GM04503 (cell line): Measurements from ENCODE around the gene PRSS16.
"Not testable (repeated sequence)": the region's sequence is repeated elsewhere in the genome, so short reads cannot be mapped to it uniquely, and the experiment has no call there.

ENCODE experiments used
- DNase-seq: peaks from one replicate; pipeline ENCODE4 v3.0.0-alpha.2; 2012; ENCODE audit warnings: low read depth

PRSS16 gene

DNA sequence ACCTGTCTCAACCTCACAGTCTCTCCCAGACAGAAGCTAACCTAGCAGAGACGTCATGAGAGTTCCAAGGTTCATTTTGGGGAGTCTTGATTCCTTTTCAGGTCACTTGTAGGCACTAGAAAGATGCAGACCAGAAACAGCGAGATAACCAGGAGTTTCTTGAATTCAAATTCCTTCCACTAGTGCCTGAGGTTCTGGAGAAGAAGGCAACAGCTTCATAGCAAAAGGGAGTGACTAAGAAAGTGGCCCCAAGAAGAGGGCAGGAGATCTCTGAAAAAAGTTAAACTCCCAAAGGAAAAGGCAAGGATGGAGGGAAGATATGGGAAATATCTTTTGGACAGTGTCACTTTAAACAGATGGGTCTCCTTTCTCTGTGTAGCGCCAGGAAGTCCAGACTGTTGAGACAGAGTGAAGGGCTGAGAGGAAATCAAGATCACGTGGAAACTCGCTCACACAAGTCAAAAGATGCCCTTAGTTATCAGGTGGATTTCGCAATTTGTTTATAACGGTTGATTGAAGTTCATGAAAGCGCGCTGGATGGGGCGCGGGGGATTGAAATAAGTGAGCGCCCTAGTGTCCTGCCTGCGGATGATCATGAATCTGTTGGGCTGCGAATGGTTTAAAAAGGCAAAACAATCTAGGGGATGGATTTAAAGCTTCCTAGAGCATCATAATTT, 4.8 kb upstream of the PRSS16 start:
- DNase-seq: no peak

DNA sequence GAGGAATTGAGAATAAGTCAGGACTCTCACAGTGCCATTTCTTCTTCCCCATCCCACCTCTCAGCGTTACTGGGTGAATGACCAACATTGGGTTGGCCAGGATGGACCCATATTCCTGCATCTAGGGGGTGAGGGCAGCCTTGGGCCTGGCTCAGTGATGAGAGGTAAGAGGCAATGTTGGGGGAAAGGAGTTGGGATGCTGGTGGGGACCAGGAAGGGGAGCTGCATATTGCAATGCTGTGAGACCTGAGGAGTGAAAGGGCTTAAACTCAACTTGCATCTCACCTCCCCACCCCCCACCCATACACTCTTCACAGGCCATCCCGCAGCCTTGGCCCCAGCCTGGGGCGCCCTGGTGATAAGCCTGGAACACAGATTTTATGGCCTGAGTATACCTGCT, 1.3 kb downstream of the PRSS16 start:
- no peak for DNase-seq

DNA sequence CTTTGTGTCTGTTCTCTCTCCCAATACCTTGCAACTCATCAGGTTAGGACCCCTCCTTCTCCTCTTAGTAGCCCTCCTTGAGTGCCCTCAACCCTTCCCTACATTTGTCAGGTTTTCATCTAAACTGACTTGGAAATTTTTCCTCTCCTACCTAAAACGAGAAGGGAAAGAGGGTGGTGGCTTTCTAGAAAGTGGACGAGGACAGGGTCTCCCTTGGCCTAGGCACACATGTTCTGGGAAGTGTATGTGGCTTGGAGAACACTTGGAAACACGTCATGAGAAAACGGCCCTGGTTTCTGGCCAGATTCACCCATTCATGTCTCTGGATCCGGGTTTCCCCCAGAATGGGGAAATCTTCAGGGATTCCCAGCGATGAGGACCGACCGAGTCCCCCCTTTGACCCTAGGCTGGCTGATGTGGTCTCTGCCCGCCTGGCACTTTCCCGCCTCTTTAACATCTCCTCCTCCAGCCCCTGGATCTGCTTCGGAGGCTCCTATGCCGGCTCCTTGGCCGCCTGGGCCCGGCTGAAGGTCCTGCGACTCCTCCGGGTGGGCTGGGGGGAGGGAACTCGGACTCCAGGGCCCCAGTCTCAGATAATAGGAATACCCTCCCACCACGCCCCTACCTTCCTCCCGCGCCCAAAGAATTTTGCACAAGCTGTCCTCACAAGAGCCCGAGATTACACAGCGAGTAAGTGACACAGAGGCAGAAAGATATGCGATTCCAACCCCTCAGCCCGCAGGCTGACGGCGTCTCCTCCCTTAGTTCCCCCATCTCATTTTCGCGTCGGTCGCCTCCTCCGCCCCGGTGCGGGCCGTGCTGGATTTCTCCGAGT, 3.0 kb downstream of the PRSS16 start:
- DNase-seq: no peak

DNA sequence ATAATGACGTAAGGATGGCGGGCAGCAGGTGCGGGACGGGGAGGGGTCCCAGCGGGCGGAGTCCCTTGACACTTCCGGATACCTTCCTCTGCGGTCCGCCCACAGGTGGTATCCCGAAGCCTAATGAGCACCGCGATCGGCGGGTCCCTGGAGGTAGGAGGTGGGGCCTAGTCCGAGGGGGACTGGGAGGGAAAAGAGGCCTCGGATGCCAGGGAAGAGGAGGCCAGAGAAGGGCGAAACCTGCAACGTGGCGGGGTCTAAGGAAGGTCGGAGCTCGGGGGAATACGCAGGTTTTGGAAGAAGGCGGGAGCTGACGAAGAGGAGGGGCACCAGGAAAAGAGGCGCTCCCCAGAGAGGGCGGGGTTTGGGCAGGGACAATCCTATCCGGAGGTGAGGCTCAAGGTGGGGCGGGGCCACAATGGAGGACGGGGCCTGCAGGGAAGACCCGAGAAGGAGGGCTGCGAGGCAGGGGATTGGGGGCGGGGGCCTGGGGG, 3.7 kb downstream of the PRSS16 start:
- DNase-seq: no peak

DNA sequence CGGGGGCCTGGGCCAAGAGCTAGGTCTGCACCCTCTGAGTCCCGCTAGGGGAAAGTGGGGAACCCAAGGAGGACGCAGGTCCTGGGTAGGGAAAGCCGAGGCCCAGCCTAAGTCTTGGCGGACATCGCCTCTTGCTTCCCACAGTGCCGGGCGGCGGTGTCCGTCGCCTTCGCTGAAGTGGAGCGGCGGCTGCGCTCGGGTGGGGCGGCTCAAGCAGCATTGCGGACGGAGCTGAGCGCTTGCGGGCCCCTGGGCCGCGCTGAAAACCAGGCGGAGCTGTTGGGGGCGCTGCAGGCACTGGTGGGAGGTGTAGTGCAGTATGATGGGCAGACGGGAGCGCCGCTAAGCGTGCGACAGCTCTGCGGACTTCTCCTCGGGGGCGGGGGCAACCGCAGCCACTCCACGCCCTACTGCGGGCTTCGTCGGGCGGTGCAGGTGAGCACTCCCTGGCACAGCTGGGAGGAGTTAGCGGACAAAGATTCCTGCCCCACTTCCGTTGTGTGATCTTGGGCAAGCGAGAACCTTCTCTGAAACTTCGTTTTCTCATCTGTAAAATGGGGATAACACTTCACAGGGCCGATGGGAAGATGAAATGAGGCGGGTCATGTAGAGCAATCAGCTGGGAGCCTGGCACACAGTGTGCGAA, 4.2 kb downstream of the PRSS16 start:
- DNase-seq: no peak

DNA sequence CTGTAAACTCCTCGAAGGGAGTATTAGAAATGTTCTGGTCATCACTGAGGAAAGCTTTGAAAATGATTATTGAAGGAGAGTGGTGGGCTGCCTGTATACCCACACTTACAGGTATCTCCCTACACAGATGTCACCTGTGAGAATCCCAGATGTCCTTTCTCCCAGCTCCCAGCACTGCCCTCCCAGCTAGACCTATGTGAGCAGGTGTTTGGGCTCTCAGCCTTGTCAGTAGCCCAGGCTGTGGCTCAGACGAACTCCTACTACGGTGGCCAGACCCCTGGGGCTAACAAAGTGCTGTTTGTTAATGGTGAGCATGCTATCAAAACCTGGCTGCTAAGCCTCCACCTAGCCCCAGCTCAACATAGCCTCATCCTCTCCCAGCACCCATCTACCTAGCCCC, 7.1 kb downstream of the PRSS16 start:
- no peak for DNase-seq

DNA sequence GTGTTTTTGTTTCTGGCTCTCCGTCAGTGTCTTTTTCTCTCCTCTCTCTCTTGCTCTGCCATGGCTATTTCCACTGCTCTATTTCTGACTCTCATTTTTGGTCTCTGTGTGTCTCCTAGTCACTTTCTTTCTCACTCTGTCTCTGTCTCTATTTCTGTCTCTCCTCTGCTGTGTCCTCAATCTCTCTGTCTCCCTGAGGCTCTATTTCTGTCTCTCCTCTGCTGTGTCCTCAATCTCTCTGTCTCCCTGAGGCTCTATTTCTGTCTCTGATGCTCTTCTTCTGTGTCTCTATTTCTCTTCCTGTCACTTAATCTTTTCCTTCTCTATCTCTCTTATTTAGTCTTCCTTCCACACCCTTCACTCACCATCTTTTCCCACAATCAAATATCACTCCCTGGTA, 8.4 kb downstream of the PRSS16 start:
- no peak for DNase-seq

DNA sequence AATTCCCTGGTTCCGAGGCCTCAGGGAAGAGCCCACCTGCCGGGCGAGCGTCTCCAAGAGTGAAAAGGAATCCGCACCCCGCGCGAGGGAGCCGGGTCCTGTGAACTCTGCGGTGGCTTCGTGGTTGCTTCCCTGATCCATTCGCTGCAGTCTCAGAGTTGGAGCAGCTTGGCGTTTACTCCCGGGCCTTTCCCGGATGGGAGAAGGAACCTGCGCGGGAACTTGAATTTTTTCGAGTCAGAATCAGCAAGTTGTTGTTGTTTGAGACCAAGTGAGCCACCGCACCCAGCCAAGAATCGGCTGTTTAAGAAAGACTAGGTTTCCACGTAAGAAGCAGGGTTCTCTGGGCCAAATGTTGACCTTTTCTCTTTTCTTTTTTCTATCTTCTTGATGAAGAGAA, 12.9 kb downstream of the PRSS16 start:
- no peak for DNase-seq

DNA sequence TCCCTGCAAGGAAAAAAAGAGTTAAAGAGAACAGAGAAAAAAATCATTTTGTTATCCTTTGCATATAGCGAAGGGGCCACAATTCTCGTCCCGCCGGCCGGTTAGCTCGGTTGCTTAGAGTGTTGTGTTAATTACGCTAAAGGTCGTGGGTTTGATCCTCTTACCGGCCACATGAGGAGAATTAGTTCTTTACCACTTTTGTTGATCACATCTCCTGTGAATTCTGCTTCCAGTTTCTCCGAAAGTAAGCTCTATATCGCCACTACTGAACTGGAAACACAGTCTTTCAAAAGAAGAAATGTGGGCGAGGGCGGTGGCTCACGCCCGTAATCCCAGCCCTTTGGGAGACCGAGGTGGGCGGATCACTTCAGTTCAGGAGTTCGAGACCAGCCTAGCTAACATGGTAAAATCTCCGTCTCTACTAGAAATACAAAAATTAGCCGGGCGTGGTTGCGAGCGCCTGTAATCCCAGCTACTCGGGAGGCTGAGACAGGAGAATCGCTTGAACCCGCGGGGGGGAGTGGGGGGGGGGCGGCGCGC, 13.4 kb downstream of the PRSS16 start:
- DNase-seq: no peak

DNA sequence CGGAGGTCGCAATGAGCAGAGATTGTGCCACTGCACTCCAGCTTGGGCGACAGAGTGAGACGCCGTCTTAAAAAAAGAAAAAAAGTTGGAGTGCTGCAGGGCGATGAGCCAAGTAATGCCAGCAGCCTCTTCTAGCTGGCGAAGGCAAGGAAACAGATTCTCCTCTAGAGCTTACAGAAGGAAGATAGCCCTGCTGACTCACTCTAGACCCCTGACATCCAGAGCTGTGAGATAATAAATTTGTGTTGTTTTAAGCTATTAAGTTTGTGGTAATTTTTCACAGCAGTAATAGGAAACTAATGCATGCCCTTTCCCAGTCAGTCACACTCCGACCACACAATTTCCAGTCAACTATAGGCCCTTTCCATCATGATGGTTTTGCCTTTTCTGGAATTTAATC, 16.4 kb downstream of the PRSS16 start:
- DNase-seq: no peak

DNA sequence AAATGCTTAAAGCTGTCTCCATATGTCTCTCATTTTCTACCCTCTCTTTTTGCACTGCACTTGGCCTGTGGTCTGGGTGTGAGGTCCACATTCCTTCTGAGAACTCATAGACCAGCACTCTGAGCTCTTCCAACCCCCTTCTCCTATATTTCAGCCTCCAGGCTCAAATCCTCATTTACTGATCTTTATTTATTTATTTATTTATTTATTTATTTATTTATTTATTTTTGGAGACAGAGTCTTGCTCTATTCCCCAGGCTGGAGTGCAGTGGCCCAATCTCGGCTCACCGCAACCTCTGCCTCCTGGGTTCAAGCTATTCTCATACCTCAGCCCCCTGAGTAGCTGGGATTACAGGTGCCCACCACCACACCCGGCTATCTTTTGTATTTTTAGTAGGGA, 19.5 kb downstream of the PRSS16 start:
- not testable (repeated sequence) for DNase-seq

DNA sequence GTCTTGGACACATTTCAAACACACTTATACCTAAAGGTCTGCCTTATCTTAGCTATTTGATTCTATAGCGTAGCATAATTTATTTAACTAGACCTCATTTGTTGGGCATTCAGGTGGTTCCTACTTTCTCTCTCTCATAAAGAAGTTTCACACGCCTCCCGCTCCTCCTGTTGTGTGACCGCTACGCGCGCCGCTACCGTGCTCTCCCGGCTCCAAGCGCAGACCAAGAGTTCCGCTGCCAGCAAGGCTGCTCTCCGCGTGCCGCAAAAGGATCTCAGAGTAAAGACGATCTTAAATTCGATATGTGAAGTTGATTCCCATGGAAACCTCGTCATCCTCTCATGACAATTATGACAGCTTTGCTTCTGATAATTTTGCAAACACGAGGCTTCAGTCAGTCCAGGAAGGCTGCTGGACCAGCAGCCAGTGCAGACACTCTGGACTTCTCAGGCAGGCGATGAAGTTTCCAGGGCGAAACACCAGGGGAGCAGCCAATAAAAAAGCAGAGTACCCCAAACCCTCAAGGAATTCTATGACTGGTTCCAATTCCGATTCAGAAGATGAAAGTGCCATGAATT, 20.4 kb downstream of the PRSS16 start:
- no peak for DNase-seq

DNA sequence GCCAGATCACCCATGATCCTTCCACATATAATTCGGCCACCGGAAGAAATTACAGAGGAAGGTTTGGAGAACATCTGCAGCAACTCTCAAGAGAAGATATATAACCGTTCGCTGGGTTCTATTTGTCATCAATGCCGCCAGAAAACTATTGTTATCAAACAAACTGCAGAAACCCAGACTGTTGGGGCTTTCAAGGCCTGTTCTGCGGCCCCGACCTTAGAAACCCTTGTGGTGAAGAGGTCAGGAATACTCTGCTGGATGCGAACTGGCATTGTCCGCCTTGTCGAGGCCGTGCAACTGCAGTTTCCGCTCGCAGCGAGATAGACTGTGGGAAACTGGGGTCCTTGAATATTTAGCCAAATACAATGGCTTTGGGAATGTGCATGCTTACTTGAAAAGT, 21.3 kb downstream of the PRSS16 start:
- no peak for DNase-seq

DNA sequence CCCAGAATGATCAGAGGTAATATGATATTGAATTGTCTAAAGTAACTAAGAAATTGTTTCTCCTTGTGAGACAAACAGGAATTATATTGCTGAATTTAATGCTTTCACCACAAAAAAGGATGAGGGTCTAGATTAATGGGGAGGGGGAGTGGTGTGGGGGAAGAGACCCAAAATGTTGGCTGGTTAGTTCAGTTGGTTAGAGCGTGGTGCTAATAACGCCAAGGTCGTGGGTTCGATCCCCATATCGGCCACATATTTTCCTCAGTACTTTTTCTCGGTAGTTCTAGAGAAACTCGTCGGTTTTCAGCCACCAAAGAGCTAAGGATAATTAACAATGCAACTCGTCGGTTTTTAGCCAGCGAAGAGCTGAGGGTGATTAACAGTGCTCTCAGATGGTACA, 26.3 kb downstream of the PRSS16 start:
- no peak for DNase-seq

DNA sequence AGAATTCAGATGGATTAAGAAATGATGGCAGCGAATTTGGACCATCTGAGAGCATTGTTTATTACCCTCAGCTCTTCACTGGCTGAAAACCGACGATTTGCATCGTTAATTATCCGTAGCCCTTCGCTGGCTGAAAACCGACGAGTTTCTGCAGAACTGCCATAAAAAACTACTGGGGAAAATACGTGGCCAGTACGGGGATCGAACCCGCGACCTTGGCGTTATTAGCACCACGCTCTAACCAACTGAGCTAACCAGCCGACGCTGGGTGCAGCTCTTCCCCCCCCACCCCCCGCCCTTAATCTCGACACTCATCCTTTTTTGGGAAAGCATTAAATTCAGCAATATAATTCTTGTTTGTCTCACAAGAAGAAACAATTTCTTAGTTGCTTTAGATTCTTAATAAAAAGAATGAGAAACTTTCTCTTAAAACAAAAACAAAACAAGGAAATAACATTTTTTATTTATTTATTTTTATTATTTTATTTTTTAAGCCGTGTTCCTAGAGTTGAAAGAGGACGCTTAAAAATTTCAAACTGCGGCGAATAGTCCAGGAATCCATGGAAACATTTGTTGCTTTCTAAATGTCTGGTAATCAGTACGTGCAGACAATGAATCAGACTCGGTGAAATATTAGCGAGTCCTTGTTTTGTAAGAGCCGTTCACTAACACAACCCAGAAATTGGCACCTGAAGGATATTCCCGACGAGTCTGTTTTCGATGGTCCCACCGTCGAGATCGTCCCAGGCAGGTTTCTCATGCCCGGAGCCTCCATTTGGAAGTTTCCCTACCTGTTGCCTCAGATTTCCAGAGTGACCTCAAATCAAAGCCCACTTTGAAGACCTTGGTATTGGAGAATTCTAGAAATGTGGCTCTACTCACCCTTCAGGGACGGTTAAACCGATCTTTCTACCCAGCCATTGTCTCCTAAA, 27.8 kb downstream of the PRSS16 start:
- DNase-seq: no peak

DNA sequence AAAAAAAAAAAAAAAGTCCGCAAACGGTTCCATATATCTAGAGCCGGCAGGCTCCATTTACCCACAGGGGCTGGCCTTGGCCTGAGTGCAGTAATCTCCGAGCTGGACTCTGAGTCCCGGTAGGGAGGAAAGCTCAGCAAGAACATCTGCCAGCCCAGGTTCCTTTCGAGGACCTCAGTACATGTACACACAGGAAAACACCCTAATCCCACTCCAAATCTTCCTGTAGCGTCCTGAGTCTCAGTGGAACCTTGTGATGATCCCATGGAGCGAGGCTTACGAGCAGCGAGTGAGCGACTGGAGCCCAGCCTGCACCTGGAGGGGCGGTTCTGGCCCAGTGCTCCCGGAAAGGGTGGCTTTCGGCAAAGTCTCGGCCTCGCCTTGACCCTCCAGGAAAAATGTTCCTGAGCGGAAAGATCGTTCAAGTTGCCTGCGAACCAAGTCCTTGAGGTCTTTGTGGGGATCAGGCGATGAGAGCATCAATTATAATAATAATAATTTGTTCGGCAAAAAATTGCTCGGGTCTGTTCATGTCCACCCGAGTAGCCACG, 32.1 kb downstream of the PRSS16 start:
- no peak for DNase-seq

DNA sequence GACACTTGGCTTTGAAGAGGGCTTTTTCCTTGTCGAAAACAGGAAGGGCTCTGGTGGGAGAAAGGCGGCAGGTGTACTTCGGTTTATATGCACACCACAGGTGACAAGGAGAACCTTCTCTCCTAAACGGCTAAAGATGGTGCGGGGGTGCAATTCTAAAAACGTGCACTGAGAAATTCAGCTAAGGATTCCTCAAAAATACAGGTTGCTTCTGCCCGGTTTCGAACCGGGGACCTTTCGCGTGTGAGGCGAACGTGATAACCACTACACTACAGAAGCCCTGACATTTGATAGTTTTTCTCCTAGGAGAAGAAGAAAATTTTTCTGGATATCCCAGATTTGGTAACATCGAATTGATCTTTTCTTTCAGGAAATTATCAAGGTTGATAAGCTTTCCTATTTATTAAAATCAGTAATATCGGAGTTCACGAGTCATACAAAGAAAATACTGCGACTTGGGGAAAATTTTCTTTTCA, 32.6 kb downstream of the PRSS16 start:
- no peak for DNase-seq

DNA sequence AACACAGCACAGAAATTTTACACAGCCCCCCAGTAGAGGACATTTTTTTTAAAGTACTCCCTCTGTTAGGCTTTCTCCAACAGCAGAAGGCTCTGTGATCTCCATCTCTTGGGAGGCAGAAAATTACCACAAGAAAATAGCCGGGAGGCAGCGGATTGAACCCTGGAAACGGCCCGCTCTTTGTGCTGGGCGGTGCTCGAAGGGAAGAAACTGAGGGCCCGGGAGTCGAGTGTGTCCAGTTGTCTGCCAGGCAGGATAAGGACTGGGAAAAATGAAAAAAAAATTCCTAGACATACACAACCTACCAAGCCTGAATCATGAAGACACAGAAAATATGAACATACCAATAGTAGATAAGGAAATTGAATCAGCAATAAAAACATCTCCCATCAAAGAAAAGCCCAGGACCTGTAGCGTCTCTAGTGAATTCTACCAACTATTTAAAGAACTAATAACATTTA, 33.1 kb downstream of the PRSS16 start:
- DNase-seq: no peak

DNA sequence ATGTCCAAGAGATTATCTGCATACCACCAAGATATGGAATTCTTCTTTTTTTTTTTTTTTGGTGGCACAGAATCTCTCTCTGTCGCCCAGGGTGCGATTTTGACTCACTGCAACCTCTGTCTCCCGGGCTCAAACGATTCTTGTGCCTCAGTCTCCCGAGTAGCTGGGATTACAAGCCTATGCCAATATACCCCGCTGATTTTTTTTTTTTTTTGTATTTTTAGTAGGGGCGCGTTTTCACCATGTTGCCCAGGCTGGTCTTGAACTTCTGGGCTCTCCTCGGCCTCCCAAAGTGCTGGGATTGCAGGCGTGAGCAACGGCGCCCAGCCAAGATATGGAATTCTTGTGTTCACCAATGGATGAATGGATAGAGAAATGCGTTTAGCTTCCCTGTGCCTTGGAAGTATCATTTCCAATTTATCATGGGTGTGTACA, 33.6 kb downstream of the PRSS16 start:
- no peak for DNase-seq

DNA sequence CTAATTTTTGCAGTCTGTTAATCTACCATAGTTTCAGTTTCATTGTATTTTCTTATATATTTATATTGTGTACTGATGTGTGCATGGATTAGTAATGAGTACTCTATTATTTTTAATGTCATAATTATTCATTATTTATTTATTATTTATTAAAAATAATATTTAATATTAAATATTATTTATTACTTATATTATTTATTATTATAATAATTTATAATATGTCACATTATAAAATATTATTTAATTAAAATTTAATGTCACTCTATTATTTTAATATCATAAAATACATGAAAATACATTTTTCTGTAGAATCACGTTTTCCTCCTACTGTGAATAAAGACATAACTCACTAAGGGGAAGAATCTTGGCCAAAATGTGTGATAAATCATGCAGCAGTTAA, 34.1 kb downstream of the PRSS16 start:
- DNase-seq: no peak

DNA sequence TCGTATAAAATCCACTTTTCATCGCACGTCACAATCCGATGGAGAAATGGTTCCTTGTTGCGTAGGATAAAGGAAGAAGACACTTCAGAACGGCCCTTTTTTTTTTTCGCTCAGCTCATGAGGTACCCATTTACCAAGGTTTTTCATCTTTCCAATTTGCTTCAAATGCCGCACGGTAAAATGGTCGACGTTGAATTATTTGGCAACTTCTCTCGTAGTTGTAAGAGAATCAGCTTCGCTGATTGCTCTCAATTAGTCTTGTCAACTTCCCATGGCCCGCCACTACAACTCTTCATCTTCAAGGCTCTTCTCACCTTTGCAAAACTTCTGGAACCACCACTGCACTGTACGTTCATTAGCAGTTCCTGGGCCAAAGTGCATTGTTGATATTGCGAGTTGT, 35.8 kb downstream of the PRSS16 start:
- no peak for DNase-seq
